IMR-90 (cell line): ENCODE data around the gene CELSR2. TPM values are rescaled to one million over a fixed set of nuclear protein-coding genes. Genes with fewer than 3 reads are reported as not detected.

Source experiments
- ATAC-seq: fragments of 200-7000 bp; cut with Tn5 transposase; 2 replicates; pipeline ENCODE4 v1.9.1; 2020; ENCODE audit warnings: low read depth, mild to moderate bottlenecking, moderate library complexity
- BruUV-seq: library from RNA; stranded (reverse); fragments of 400-500 nt; replicated peaks from 2 replicates; lab custom pipeline; 2021; lab: Mats Ljungman, UMichigan
- CTCF ChIA-PET: fragments of 300-600 bp; formaldehyde crosslinking; extraction: SDS; loops from one replicate; lab custom pipeline; 2021; ENCODE audit warnings: antibody characterized with exemption; lab: Yijun Ruan, JAX
- POLR2A ChIA-PET: fragments of 300-600 bp; sonication (Branson Sonifier 250); formaldehyde crosslinking; loops from one replicate; lab custom pipeline; 2022; ENCODE audit warnings: antibody characterized with exemption; ENCODE audit not compliant: unreplicated experiment; lab: Charles Lee
- DNase-seq: peaks from one replicate; pipeline ENCODE4 v3.0.0; 2013
- H2AFZ ChIP-seq: replicated peaks from 2 replicates; pipeline ENCODE3; 2013; ENCODE audit warnings: low read length, mild to moderate bottlenecking; ENCODE audit not compliant: poor library complexity
- H2AK5ac ChIP-seq: 2 replicates; pipeline ENCODE4 v1.6.1; 2013; ENCODE audit warnings: low read depth, low read length, inconsistent platforms
- H2AK9ac ChIP-seq: replicated peaks from 2 replicates; pipeline ENCODE3; 2013; ENCODE audit warnings: mild to moderate bottlenecking, low read depth, low read length, moderate library complexity; ENCODE audit not compliant: poor library complexity
- H2BK120ac ChIP-seq: 2 replicates; pipeline ENCODE4 v1.6.1; 2013; ENCODE audit warnings: low read depth, low read length, inconsistent platforms
- H2BK15ac ChIP-seq: 3 replicates; pipeline ENCODE4 v1.6.1; 2013; ENCODE audit warnings: low read depth, low read length, inconsistent platforms
- H2BK20ac ChIP-seq: 2 replicates; pipeline ENCODE4 v1.6.1; 2013; ENCODE audit warnings: low read depth, mild to moderate bottlenecking, inconsistent platforms, low read length, moderate library complexity
- H2BK5ac ChIP-seq: 2 replicates; pipeline ENCODE4 v1.6.1; 2013; ENCODE audit warnings: mild to moderate bottlenecking, low read depth, low read length, inconsistent platforms; ENCODE audit not compliant: poor library complexity, severe bottlenecking
- H3K14ac ChIP-seq: replicated peaks from 2 replicates; pipeline ENCODE4 v1.6.1; 2013; ENCODE audit warnings: low read depth, low read length, inconsistent platforms
- H3K18ac ChIP-seq: 2 replicates; pipeline ENCODE4 v1.6.1; 2013; ENCODE audit warnings: low read depth, low read length, control low read depth
- H3K23ac ChIP-seq: 2 replicates; pipeline ENCODE4 v1.6.1; 2013; ENCODE audit warnings: low read depth, low read length, inconsistent platforms
- H3K27ac ChIP-seq: 2 replicates; pipeline ENCODE4 v1.5.1; 2013; ENCODE audit warnings: mild to moderate bottlenecking, control low read depth, low read length; ENCODE audit not compliant: insufficient read depth
- H3K27me3 ChIP-seq: 2 replicates; pipeline ENCODE4 v1.6.1; 2013; ENCODE audit warnings: low read length; ENCODE audit not compliant: control insufficient read depth, insufficient read depth
- H3K36me3 ChIP-seq: 2 replicates; pipeline ENCODE4 v1.6.1; 2013; ENCODE audit warnings: low read length, mixed read lengths; ENCODE audit not compliant: control insufficient read depth, insufficient read depth
- H3K4ac ChIP-seq: 2 replicates; pipeline ENCODE4 v1.6.1; 2013; ENCODE audit warnings: low read depth, low read length, inconsistent platforms
- H3K4me1 ChIP-seq: 2 replicates; pipeline ENCODE4 v1.6.1; 2013; ENCODE audit warnings: low read length, mixed read lengths; ENCODE audit not compliant: control insufficient read depth, insufficient read depth
- H3K4me2 ChIP-seq: 2 replicates; pipeline ENCODE4 v1.6.1; 2013; ENCODE audit warnings: low read depth, mild to moderate bottlenecking, control low read depth, low read length, moderate library complexity
- H3K4me3 ChIP-seq: 2 replicates; pipeline ENCODE4 v1.5.1; 2013; ENCODE audit warnings: low read depth, mild to moderate bottlenecking, control low read depth, low read length, moderate library complexity; ENCODE audit not compliant: insufficient read depth
- H3K56ac ChIP-seq: 2 replicates; pipeline ENCODE4 v1.6.1; 2013; ENCODE audit warnings: low read length, inconsistent platforms; ENCODE audit not compliant: insufficient read depth; ENCODE audit errors: extremely low read depth
- H3K79me1 ChIP-seq, 2 experiments: 2 replicates each; pipeline ENCODE4 v1.6.1; 2013; ENCODE audit warnings: low read length in 2 of 2, inconsistent platforms in 1 of 2, low read depth in 1 of 2
- H3K9ac ChIP-seq: 2 replicates; pipeline ENCODE4 v1.6.1; 2013; ENCODE audit warnings: low read depth, low read length, control low read depth
- H3K9me1 ChIP-seq: 2 replicates; pipeline ENCODE4 v1.6.1; 2013; ENCODE audit warnings: low read length, inconsistent platforms; ENCODE audit not compliant: insufficient read depth
- H3K9me3 ChIP-seq: 2 replicates; pipeline ENCODE4 v1.6.1; 2013; ENCODE audit warnings: low read length; ENCODE audit not compliant: control insufficient read depth, insufficient read depth
- H4K20me1 ChIP-seq: 2 replicates; pipeline ENCODE4 v1.6.1; 2013; ENCODE audit warnings: low read length, inconsistent platforms; ENCODE audit not compliant: insufficient read depth
- H4K5ac ChIP-seq: 2 replicates; pipeline ENCODE4 v1.6.1; 2013; ENCODE audit warnings: mild to moderate bottlenecking, low read depth, low read length, control low read depth
- H4K8ac ChIP-seq, 2 experiments: 2 replicates each; pipeline ENCODE4 v1.6.1; 2013; ENCODE audit warnings: low read depth in 2 of 2, low read length in 2 of 2, control low read depth in 1 of 2, inconsistent platforms in 1 of 2
- H4K91ac ChIP-seq: 2 replicates; pipeline ENCODE4 v1.6.1; 2013; ENCODE audit warnings: low read depth, low read length, inconsistent platforms; ENCODE audit not compliant: insufficient read depth
- CEBPB ChIP-seq: IDR thresholded peaks from 2 replicates; pipeline ENCODE4 v1.6.1; 2012; ENCODE audit warnings: low read depth, low read length, improper control_type of control experiment
- CHD1 ChIP-seq: IDR thresholded peaks from 2 replicates; pipeline ENCODE4 v1.6.1; 2012; ENCODE audit warnings: low read depth, low read length, improper control_type of control experiment
- FOS ChIP-seq: fragments of 150-350 bp; IDR thresholded peaks from 2 replicates; pipeline ENCODE4 v1.6.1; 2016; ENCODE audit warnings: low read depth, low read length
- MAFK ChIP-seq: IDR thresholded peaks from 2 replicates; pipeline ENCODE4 v1.6.1; 2012; ENCODE audit warnings: low read depth, low read length, improper control_type of control experiment
- MXI1 ChIP-seq: IDR thresholded peaks from 2 replicates; pipeline ENCODE4 v1.6.1; 2012; ENCODE audit warnings: low read depth, mild to moderate bottlenecking, low read length, moderate library complexity, borderline replicate concordance
- NFE2L2 ChIP-seq: fragments of 150-350 bp; IDR thresholded peaks from 2 replicates; pipeline ENCODE4 v1.6.1; 2016; ENCODE audit warnings: low read depth, mild to moderate bottlenecking, low read length
- RFX5 ChIP-seq: IDR thresholded peaks from 2 replicates; pipeline ENCODE4 v1.8.0; 2012; ENCODE audit warnings: low read depth, mild to moderate bottlenecking, low read length, moderate library complexity
- WGBS, 2 experiments: methylation state at CpG; one replicate each; pipeline versions ENCODE4 v1.1.5 to v1.1.7; 2013; ENCODE audit warnings: missing lambda C conversion rate in 2 of 2; ENCODE audit not compliant: insufficient read length in 1 of 2; ENCODE audit errors: extremely low coverage in 2 of 2; 5-methylcytosine and 5-hydroxymethylcytosine counted together
- dilution Hi-C: fragments of 300-500 bp; cut with HindIII; formaldehyde crosslinking; loops from one replicate; pipeline ENCODE4 v1.14.3; 2018; ENCODE audit warnings: low sequenced_read_pairs; ENCODE audit not compliant: unreplicated experiment
- in situ Hi-C: fragments of 300-500 bp; cut with MboI; formaldehyde crosslinking; loops from 3 replicates; pipeline ENCODE4 v1.14.3; 2019; ENCODE audit warnings: low sequenced_read_pairs, inconsistent platforms, mixed read lengths
- intact Hi-C: fragments of 100-400 bp; cut with micrococcal nuclease; formaldehyde crosslinking; loops from 2 replicates; pipeline ENCODE4 v1.10.0; 2022
- polyA plus RNA-seq, 3 experiments: library from polyadenylated mRNA; depleted of rRNA; stranded (reverse); fragments of >200 nt; gene quantifications; 2 replicates each; pipeline ENCODE4 v1.2.3, GENCODE V29; 2012; ENCODE audit warnings: low replicate concordance in 1 of 3
- total RNA-seq: library from RNA; depleted of rRNA; stranded (reverse); fragments of >200 nt; gene quantifications from 2 replicates; pipeline ENCODE4 v1.2.3, GENCODE V29; 2012
- TF ChIP-seq, protein P1 (sequence below): fragments of 150-350 bp; IDR thresholded peaks from 2 replicates; pipeline ENCODE4 v1.6.1; 2017; ENCODE audit warnings: mild to moderate bottlenecking, antibody characterized with exemption, low read length, low read depth
- TF ChIP-seq, protein P2 (sequence below): conservative IDR thresholded peaks from 2 replicates; pipeline ENCODE4 v1.5.1; 2012; ENCODE audit warnings: mild to moderate bottlenecking, low read depth, low read length, improper control_type of control experiment

CELSR2 gene
- total and polyA plus RNA-seq, 2 of the 4 experiments (the other 2 are of a cell fraction): 1.3 to 5.3 TPM

DNA sequence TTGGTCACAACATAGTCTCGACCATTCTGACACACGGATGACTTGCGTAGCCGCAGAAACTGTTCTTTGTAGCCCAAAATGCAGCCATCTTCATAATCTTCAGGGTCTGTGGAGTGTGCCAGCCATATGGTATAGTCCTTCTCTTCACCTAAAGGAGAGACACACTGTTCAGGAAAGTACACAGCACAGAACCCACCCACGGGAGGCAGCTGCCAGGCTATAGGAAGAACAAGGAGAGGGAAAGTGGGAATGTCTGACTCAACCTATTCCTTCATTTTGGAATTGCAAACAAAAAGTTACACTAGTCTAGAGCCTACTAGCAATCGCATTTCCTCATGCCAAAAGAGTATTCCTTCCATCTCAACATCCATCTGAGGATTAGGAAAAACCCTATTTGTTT, 73.6 kb downstream of the CELSR2 start:
- Histone ChIP-seq H2AK5ac (no peak overlapping the region), H2AFZ (no peak overlapping the region), H3K9ac (no peak overlapping the region), H3K27ac (no peak overlapping the region), H3K79me1 (no peaks in the 10 kb centered on the region), H4K91ac (no peak overlapping the region), H2AK9ac (no peak overlapping the region), H3K18ac (no peak overlapping the region), H3K9me3 (no peaks in the 10 kb centered on the region), H3K27me3 (no peaks in the 10 kb centered on the region), H3K4me3 (no peak overlapping the region), H3K4me2 (no peak overlapping the region), H2BK5ac (no peak overlapping the region), H3K14ac (no peak overlapping the region), H3K56ac (no peak overlapping the region), H2BK120ac (no peak overlapping the region), H3K4me1 (no peaks in the 10 kb centered on the region), H4K8ac (no peak overlapping the region), H3K36me3 (peaks cover 43% of the 10 kb centered on the region), H4K20me1 (no peaks in the 10 kb centered on the region), H3K4ac (no peak overlapping the region), H3K23ac (no peak overlapping the region), H2BK15ac (no peak overlapping the region), H2BK20ac (no peak overlapping the region), H4K5ac (no peak overlapping the region), H3K9me1 (peaks cover 6% of the 10 kb centered on the region; the same call in 1 of the 2 replicates)
- no CpG with 5 or more reads among the region's 6 CpGs for WGBS, 2 experiments
- ChIA-PET POLR2A (no interaction called here), CTCF (no interaction called here)
- DNase-seq (no peak), ATAC-seq (no peak)
- BruUV-seq: no TSS peak
- in situ Hi-C loops: no loop called here
- intact Hi-C loops: no loop called here
- TF ChIP-seq CEBPB (no peak), CHD1 (no peak), RFX5 (no peak), MXI1 (no peak), FOS (no peak), MAFK (no peak), NFE2L2 (no peak)
- TF ChIP-seq, protein P1, sequence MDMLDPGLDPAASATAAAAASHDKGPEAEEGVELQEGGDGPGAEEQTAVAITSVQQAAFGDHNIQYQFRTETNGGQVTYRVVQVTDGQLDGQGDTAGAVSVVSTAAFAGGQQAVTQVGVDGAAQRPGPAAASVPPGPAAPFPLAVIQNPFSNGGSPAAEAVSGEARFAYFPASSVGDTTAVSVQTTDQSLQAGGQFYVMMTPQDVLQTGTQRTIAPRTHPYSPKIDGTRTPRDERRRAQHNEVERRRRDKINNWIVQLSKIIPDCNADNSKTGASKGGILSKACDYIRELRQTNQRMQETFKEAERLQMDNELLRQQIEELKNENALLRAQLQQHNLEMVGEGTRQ: no peak
- TF ChIP-seq, protein P2, sequence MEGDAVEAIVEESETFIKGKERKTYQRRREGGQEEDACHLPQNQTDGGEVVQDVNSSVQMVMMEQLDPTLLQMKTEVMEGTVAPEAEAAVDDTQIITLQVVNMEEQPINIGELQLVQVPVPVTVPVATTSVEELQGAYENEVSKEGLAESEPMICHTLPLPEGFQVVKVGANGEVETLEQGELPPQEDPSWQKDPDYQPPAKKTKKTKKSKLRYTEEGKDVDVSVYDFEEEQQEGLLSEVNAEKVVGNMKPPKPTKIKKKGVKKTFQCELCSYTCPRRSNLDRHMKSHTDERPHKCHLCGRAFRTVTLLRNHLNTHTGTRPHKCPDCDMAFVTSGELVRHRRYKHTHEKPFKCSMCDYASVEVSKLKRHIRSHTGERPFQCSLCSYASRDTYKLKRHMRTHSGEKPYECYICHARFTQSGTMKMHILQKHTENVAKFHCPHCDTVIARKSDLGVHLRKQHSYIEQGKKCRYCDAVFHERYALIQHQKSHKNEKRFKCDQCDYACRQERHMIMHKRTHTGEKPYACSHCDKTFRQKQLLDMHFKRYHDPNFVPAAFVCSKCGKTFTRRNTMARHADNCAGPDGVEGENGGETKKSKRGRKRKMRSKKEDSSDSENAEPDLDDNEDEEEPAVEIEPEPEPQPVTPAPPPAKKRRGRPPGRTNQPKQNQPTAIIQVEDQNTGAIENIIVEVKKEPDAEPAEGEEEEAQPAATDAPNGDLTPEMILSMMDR: no peak
- dilution Hi-C loops: no loop called here
